HEK293 (cell line): ENCODE data around the gene MYLK.

ENCODE experiments used
- CTCF ChIA-PET: fragments of 350-600 bp; formaldehyde crosslinking; extraction: SDS; loops from one replicate; lab custom pipeline; 2021; ENCODE audit warnings: antibody characterized with exemption; lab: Yijun Ruan, JAX
- POLR2A ChIA-PET: fragments of 300-600 bp; formaldehyde crosslinking; extraction: SDS; loops from one replicate; lab custom pipeline; 2020; ENCODE audit warnings: antibody characterized with exemption, inconsistent platforms; lab: Yijun Ruan, JAX
- H3K27ac ChIP-seq: fragments of 200-500 bp; sonication (Bioruptor generic); 2 replicates; pipeline ENCODE4 v1.5.1; 2014; ENCODE audit warnings: low read depth, low read length, control low read depth, inconsistent platforms; ENCODE audit errors: extremely low read depth
- H3K36me3 ChIP-seq, 2 experiments: fragments of 200-500 bp in 1 of 2; sonication (Bioruptor generic) in 1 of 2; 1 replicate in 1 of 2; 2 replicates in 1 of 2; pipeline ENCODE4 v1.5.1; 2014 to 2017; ENCODE audit warnings: inconsistent platforms in 2 of 2, low read length in 2 of 2; ENCODE audit not compliant: control insufficient read depth in 2 of 2, insufficient read depth in 1 of 2
- H3K4me1 ChIP-seq: fragments of 200-500 bp; sonication (Bioruptor generic); 2 replicates; pipeline ENCODE4 v1.5.1; 2014; ENCODE audit warnings: mild to moderate bottlenecking, low read length, inconsistent platforms; ENCODE audit not compliant: control insufficient read depth, insufficient read depth
- H3K4me3 ChIP-seq: 2 replicates; pipeline ENCODE4 v1.5.1; 2011; ENCODE audit warnings: low read depth, mild to moderate bottlenecking, control low read depth, low read length, moderate library complexity
- H3K9me3 ChIP-seq: fragments of 200-500 bp; sonication (Bioruptor generic); 2 replicates; pipeline ENCODE4 v1.5.1; 2014; ENCODE audit warnings: low read depth, low read length, inconsistent platforms; ENCODE audit not compliant: control insufficient read depth, insufficient read depth
- ATF2 ChIP-seq: fragments of 450-650 bp; formaldehyde crosslinking; IDR thresholded peaks from 2 replicates; pipeline ENCODE4 v1.5.1; 2016; ENCODE audit warnings: missing biosample characterization, missing genetic modification characterization, low read depth
- GLIS2 ChIP-seq: fragments of 450-650 bp; formaldehyde crosslinking; IDR thresholded peaks from 2 replicates; pipeline ENCODE4 v1.5.1; 2016; ENCODE audit warnings: missing biosample characterization, missing genetic modification characterization
- KLF9 ChIP-seq: fragments of 450-650 bp; formaldehyde crosslinking; IDR thresholded peaks from 2 replicates; pipeline ENCODE4 v1.5.1; 2016; ENCODE audit warnings: missing biosample characterization, missing genetic modification characterization, low read depth
- OVOL3 ChIP-seq: fragments of 450-650 bp; formaldehyde crosslinking; IDR thresholded peaks from 2 replicates; pipeline ENCODE4 v1.5.1; 2016; ENCODE audit warnings: missing biosample characterization, missing genetic modification characterization
- PATZ1 ChIP-seq: fragments of 450-650 bp; formaldehyde crosslinking; IDR thresholded peaks from 2 replicates; pipeline ENCODE4 v1.5.1; 2016; ENCODE audit warnings: missing biosample characterization, missing genetic modification characterization
- PRDM10 ChIP-seq: fragments of 450-650 bp; formaldehyde crosslinking; IDR thresholded peaks from 2 replicates; pipeline ENCODE4 v1.5.1; 2016; ENCODE audit warnings: missing biosample characterization, missing genetic modification characterization
- ZBTB17 ChIP-seq: fragments of 450-650 bp; formaldehyde crosslinking; IDR thresholded peaks from 2 replicates; pipeline ENCODE4 v1.5.1; 2016; ENCODE audit warnings: missing biosample characterization, missing genetic modification characterization
- ZBTB7A ChIP-seq: fragments of 450-650 bp; formaldehyde crosslinking; IDR thresholded peaks from 2 replicates; pipeline ENCODE4 v1.5.1; 2016; ENCODE audit warnings: low read depth, missing biosample characterization, missing genetic modification characterization
- ZEB2 ChIP-seq: fragments of 450-650 bp; formaldehyde crosslinking; IDR thresholded peaks from 2 replicates; pipeline ENCODE4 v1.5.1; 2016; ENCODE audit warnings: missing biosample characterization, missing genetic modification characterization
- ZFP37 ChIP-seq: fragments of 450-650 bp; formaldehyde crosslinking; IDR thresholded peaks from 2 replicates; pipeline ENCODE4 v1.5.1; 2016; ENCODE audit warnings: missing biosample characterization, missing genetic modification characterization
- ZNF223 ChIP-seq: fragments of 450-650 bp; formaldehyde crosslinking; IDR thresholded peaks from 2 replicates; pipeline ENCODE4 v1.5.1; 2016; ENCODE audit warnings: missing biosample characterization, missing genetic modification characterization
- ZNF280C ChIP-seq: fragments of 450-650 bp; formaldehyde crosslinking; IDR thresholded peaks from 2 replicates; pipeline ENCODE4 v1.5.1; 2016; ENCODE audit warnings: missing biosample characterization, missing genetic modification characterization
- ZNF335 ChIP-seq: fragments of 450-650 bp; formaldehyde crosslinking; conservative IDR thresholded peaks from 2 replicates; pipeline ENCODE4 v1.5.1; 2016; ENCODE audit warnings: missing biosample characterization, missing genetic modification characterization
- ZNF394 ChIP-seq: fragments of 450-650 bp; formaldehyde crosslinking; IDR thresholded peaks from 2 replicates; pipeline ENCODE4 v1.5.1; 2016; ENCODE audit warnings: missing biosample characterization, missing genetic modification characterization, mild to moderate bottlenecking, moderate library complexity, borderline replicate concordance
- ZNF426 ChIP-seq: fragments of 450-650 bp; formaldehyde crosslinking; IDR thresholded peaks from 2 replicates; pipeline ENCODE4 v1.5.1; 2017; ENCODE audit warnings: missing biosample characterization, missing genetic modification characterization, mild to moderate bottlenecking, inconsistent platforms, moderate library complexity
- ZNF514 ChIP-seq: fragments of 450-650 bp; formaldehyde crosslinking; IDR thresholded peaks from 2 replicates; pipeline ENCODE4 v1.5.1; 2016; ENCODE audit warnings: missing biosample characterization, missing genetic modification characterization
- ZNF560 ChIP-seq: fragments of 450-650 bp; formaldehyde crosslinking; IDR thresholded peaks from 2 replicates; pipeline ENCODE4 v1.5.1; 2017; ENCODE audit warnings: missing biosample characterization, missing genetic modification characterization, borderline replicate concordance
- ZNF585B ChIP-seq: fragments of 450-650 bp; formaldehyde crosslinking; IDR thresholded peaks from 2 replicates; pipeline ENCODE4 v1.5.1; 2016; ENCODE audit warnings: missing biosample characterization, missing genetic modification characterization
- ZNF629 ChIP-seq: fragments of 450-650 bp; formaldehyde crosslinking; IDR thresholded peaks from 2 replicates; pipeline ENCODE4 v1.5.1; 2017; ENCODE audit warnings: missing biosample characterization, missing genetic modification characterization
- ZNF645 ChIP-seq: fragments of 450-650 bp; formaldehyde crosslinking; IDR thresholded peaks from 2 replicates; pipeline ENCODE4; 2016; ENCODE audit warnings: missing biosample characterization, missing genetic modification characterization
- ZNF664 ChIP-seq: fragments of 450-650 bp; formaldehyde crosslinking; IDR thresholded peaks from 2 replicates; pipeline ENCODE4 v1.5.1; 2016; ENCODE audit warnings: missing biosample characterization, missing genetic modification characterization
- ZNF701 ChIP-seq: fragments of 450-650 bp; formaldehyde crosslinking; IDR thresholded peaks from 2 replicates; pipeline ENCODE4 v1.5.1; 2016; ENCODE audit warnings: missing biosample characterization, missing genetic modification characterization
- ZNF777 ChIP-seq: fragments of 450-650 bp; formaldehyde crosslinking; IDR thresholded peaks from 2 replicates; pipeline ENCODE4 v1.5.1; 2017; ENCODE audit warnings: missing biosample characterization, missing genetic modification characterization, borderline replicate concordance
- ZSCAN30 ChIP-seq: fragments of 450-650 bp; IDR thresholded peaks from 2 replicates; pipeline ENCODE4 v1.5.1; 2018; ENCODE audit warnings: missing biosample characterization, mild to moderate bottlenecking, missing genetic modification characterization, moderate library complexity

MYLK gene

GRCh38 chr3:123790254-123791072 lies 93.7 kb downstream of the MYLK start:
- peaks cover 0 to 4% of the 10 kb centered on the region in 2 experiments; a peak in 1 of 3 replicates for H3K36me3 ChIP-seq
- CTCF ChIA-PET, result interaction anchor here (0.6 to 2.0 kb wide), 2 partner anchors 33 to 67 kb away, joined by 3 to 7 read pairs; no protein-coding TSS in a partner anchor
- POLR2A ChIA-PET, result no interaction called here
- TF ChIP-seq ZNF426 (tag by site-specific recombination), result no peak
- no peak for TF ChIP-seq PRDM10
- TF ChIP-seq ZNF629 (tag by site-specific recombination), result no peak
- no peak for TF ChIP-seq ZNF664 (tag by site-specific recombination)
- no peak for TF ChIP-seq ZNF223
- TF ChIP-seq ZBTB17, result no peak
- no peak for TF ChIP-seq ZSCAN30
- TF ChIP-seq GLIS2 (tag by site-specific recombination), result no peak
- no peak for TF ChIP-seq ZNF777 (tag by site-specific recombination)
- no peak for TF ChIP-seq ZNF335
- TF ChIP-seq ZNF701 (tag by site-specific recombination), result no peak
- TF ChIP-seq ZBTB7A (tag by site-specific recombination), result no peak
- TF ChIP-seq, all 188 proteins: peak for 0
- no peaks in the 10 kb centered on the region for H3K9me3 ChIP-seq
- no peak overlapping the region for H3K4me3 ChIP-seq
- no peaks in the 10 kb centered on the region; the same call in 1 of the 2 replicates for H3K4me1 ChIP-seq
- H3K27ac ChIP-seq, result no peak overlapping the region

GRCh38 chr3:123789760-123790159 lies 94.4 kb downstream of the MYLK start:
- TF ChIP-seq KLF9 (tag by site-specific recombination), result no peak
- TF ChIP-seq ZNF514 (tag by site-specific recombination), result no peak
- TF ChIP-seq ATF2, result no peak
- no peak for TF ChIP-seq PATZ1
- TF ChIP-seq OVOL3, result no peak
- no peak for TF ChIP-seq ZNF394
- no peak for TF ChIP-seq ZEB2
- TF ChIP-seq ZBTB7A (tag by site-specific recombination), result no peak
- TF ChIP-seq ZNF585B, result no peak
- no peak for TF ChIP-seq ZNF645 (tag by site-specific recombination)
- TF ChIP-seq ZFP37 (tag by site-specific recombination), result no peak
- no peak for TF ChIP-seq ZNF629 (tag by site-specific recombination)
- TF ChIP-seq ZNF280C (tag by site-specific recombination), result no peak
- no peak for TF ChIP-seq ZNF560 (tag by site-specific recombination)
- Histone ChIP-seq H3K4me1 (no peaks in the 10 kb centered on the region; the same call in 1 of the 2 replicates), H3K9me3 (no peaks in the 10 kb centered on the region), H3K4me3 (no peak overlapping the region), H3K36me3 (peaks cover 0 to 4% of the 10 kb centered on the region in 2 experiments; a peak in 1 of 3 replicates), H3K27ac (no peak overlapping the region)
- POLR2A ChIA-PET, result no interaction called here
- CTCF ChIA-PET, result interaction anchor here (0.6 to 2.0 kb wide), 2 partner anchors 33 to 66 kb away, joined by 3 to 7 read pairs; no protein-coding TSS in a partner anchor
